Right ventricle myocardium superior (tissue), 1 donor: ENCODE data around the gene RBM20. TPM values are rescaled to one million over a fixed set of nuclear protein-coding genes. Genes with fewer than 3 reads are reported as not detected.
A peak's percentile ranks its signal among the peaks of the same experiment; 100 is the strongest.
"Not testable (repeated sequence)": the region's sequence is repeated elsewhere in the genome, so short reads cannot be mapped to it uniquely, and the experiment has no call there.

ENCODE experiments used
- ATAC-seq: fragments of 200-7000 bp; cut with Tn5 transposase; one replicate; pipeline ENCODE4 v1.9.1; 2020; ENCODE audit warnings: mild to moderate bottlenecking; ENCODE audit not compliant: poor library complexity
- DNase-seq: peaks from one replicate; pipeline ENCODE4 v3.0.0-alpha.2; 2020
- intact Hi-C: fragments of 100-400 bp; cut with DNase I; formaldehyde crosslinking; loops from one replicate; pipeline ENCODE4 v1.11.2; 2022
- long read RNA-seq: library from polyadenylated mRNA; unstranded; transcript quantifications from one replicate; pipeline ENCODE4 v2.0.0, GENCODE V29; 2021
- total RNA-seq: library from RNA; stranded (reverse); fragmentation: NEBNext Ultra II Directional; extraction: Animal tissue kit (Norgen Biotek cat#: 25700); gene quantifications from one replicate; pipeline ENCODE4 v1.2.1, GENCODE V29; 2021
- donor health status: DM: no; HTN: yes; CAD: no; lungs with severe emphysema.

RBM20 gene
- total RNA-seq: 103 TPM
- long read RNA-seq, full-length matches to known transcripts: 5 of 115 reads
- long read RNA-seq, partial matches to known transcripts: 94 of 115 reads
- long read RNA-seq, other reads (novel, unspliced or antisense): 16 of 115 reads

GRCh38 chr10:110643653-110644597, at the start of gene RBM20:
TSS of gene RBM20 (plus strand) at chr10:110644336. CDS start at chr10:110644455, 119 bp downstream.
- intact Hi-C loops: loop anchor here (5.0 kb wide), 1 partner anchor 38 kb away; no protein-coding TSS in a partner anchor
- DNase-seq (peak; percentile 79), ATAC-seq (peak; percentile 80)

DNA sequence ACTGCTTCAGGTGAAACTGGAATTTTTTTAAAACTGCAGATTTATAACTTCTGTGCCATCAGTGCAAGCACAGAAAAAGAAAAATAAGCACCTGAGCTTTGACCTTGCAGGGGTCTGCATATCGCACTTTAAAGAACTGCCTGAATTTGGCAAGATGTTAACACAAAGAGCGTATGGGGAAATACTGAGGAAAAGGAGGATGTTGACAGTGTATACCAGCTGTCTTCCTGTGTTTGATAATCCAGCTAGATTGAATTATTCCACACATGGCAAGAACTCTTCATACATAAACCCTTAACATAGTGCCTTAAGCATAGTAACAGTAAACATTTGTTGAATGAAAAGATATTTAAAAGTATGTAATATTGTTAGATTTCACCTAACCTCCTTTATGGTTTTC, 46.7 kb upstream of the RBM20 start:
- ATAC-seq (no peak), DNase-seq (no peak)
- intact Hi-C loops: loop anchor here (10.0 kb wide), 1 partner anchor 297 kb away; no protein-coding TSS in a partner anchor

GRCh38 chr10:110600487-110601101, 43.5 kb upstream of the RBM20 start:
- DNase-seq (no peak), ATAC-seq (no peak)
- intact Hi-C loops: no loop called here

- ATAC-seq (no peak), DNase-seq (no peak)
- intact Hi-C loops: no loop called here
These were observed 42.6 kb upstream of the RBM20 start for GRCh38 chr10:110601581-110601980.

- ATAC-seq (no peak), DNase-seq (no peak)
- intact Hi-C loops: no loop called here
These were observed 36.0 kb upstream of the RBM20 start for GRCh38 chr10:110608087-110608486.

DNA sequence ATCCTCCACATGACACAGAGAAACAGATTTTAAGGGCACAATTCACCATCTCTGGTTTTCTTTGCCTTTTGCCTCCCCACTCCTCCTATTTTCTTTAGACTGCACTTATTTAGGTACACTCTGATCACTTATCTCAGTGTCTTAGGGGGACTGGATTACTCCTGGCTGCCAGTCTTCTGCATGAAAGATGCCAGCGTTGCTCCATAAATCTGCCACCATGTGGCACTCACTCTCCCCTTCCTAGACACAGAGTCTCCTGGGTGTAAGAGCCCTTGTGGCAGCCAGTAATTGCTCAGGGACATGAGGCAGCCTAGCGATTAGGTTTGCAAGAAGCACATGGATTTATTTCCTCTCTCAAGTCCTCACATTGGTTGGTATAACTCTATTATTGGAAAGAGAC, 34.5 kb upstream of the RBM20 start:
- intact Hi-C loops: no loop called here
- DNase-seq (no peak), ATAC-seq (peak; percentile 88)

DNA sequence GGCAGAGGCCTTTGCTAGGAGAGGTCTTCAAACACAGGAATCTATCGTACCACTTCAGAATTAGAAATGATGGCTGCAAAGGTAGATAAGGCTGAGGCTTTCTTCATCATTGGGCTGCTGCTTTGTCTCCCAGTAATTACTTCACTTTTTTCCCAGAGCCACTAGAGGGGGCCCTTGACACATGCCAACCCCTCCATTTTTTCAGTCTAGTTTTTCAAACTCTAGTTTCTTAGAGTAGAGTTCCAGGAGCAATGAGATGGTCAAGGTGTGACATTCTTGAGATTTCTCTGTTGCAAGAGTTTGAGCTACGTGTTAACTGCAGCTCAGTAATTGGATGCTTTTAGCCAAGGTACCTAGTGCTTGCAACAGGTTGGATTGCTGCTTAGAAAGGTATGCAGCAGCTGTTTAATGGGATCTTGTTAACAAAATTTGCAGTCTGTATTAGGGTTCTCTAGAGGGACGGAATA, 33.8 kb upstream of the RBM20 start:
- intact Hi-C loops: no loop called here
- no peak for DNase-seq
- peak; percentile 75 for ATAC-seq

GRCh38 chr10:110610781-110611180, 33.4 kb upstream of the RBM20 start:
- intact Hi-C loops, ATAC-seq, DNase-seq: not testable (repeated sequence)

DNA sequence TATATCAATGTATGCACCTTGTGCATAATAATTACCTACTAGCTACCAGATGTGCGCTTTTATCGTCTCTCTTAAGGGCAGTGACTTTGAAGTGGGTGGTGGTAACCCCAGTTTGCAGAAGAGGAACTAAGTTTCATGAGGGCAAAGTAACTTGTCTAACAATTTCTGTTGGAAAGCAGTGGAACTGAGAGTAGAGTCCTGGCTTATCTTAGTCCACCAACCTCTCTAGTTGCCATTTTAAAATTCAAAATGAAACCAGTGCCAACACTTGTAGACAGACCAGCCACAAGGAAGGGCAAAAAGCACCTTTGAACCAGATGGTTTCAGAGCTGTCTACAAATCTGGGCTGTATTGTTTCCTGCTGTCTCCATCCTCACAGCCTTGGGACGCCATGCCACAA, 32.0 kb upstream of the RBM20 start:
- intact Hi-C loops: no loop called here
- DNase-seq: no peak
- ATAC-seq: no peak

GRCh38 chr10:110612629-110613028, 31.5 kb upstream of the RBM20 start:
- DNase-seq: no peak
- intact Hi-C loops: no loop called here
- no peak for ATAC-seq

DNA sequence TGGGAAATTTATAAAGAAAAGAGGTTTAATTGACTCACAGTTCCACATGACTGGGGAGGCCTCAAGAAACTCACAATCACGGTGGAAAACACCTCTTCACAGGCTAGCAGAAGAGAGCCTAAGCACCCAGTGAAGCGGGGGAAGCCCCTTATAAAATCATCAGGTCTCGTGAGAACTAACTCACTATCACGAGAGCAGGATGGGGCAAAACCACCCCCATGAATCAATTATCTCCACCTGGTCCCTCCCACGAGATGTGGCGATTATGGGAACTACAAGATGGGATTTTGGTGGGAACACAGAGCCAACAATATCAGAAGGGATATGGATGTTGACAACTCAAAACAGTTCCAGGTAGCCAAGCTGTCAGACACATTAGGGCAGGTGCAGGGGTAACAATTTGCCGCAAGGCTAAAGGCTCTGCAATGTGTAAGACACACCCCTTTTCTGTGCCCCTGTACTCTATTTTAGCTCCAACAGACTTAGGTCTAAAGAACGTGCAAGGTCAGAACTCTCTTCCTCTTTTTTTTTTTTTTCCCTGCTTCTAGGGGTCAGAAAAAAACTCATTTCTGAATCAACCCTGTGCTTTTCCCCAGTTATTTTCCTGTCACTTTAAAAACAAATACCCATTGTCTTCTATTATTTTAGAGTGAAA, 30.7 kb upstream of the RBM20 start:
- DNase-seq: no peak
- ATAC-seq: no peak
- intact Hi-C loops: no loop called here

DNA sequence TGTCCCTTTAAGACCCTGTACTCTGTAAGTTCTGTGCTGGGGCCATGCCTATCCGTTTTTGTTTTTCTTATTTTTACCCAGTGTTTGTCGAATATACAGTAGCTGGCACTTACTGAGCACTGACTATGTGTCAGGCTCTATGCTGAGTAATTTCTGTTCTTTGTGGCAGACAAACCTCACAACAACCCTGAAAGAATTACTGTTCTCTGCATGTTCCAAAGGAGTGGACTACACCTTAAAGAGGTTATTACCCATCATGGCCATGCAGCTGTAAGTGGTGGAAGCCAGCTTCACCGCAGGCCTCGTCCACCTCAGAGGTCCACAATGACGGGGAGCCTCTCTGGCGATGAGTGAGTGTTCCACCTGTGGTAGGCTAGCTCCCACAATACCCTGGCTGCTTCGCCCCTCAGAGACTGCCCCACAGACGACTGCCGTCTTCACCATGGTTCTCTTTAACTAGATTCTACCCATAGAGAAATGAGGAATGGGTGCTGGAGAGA, 30.1 kb upstream of the RBM20 start:
- DNase-seq: no peak
- intact Hi-C loops: no loop called here
- ATAC-seq: no peak

DNA sequence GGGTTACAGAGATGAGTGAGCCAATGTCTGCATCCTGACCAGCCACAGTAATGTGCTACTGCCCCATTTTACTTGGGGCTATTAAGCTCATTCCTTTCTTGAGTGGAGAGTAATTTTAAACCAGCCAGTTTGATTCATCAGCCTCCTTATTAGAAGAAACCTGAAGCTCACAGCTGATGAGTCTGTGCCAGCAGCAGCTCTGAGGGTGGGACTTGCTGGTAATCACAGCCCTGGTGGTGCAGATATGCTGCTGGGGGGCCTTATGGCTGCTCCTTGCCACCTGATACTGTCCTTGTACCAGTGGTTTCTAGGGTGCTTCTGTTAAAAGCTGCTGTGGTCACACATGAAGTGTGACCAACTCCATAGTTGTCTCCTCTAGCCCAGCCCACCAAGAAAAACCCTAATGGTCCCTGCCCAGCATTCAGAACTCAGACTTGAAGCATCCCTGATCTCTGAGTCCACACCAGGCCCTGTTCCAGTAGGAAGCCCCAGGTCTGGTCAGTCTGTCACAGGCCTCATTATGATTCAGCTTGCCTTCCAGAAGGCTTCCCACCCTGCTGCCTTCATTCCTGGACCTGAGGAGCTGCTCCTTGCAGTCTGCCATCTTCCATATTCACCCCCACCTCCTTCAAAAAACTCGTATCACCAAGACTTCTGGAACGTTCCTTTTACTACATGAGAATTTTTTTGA, 28.9 kb upstream of the RBM20 start:
- ATAC-seq (no peak), DNase-seq (no peak)
- intact Hi-C loops: no loop called here

DNA sequence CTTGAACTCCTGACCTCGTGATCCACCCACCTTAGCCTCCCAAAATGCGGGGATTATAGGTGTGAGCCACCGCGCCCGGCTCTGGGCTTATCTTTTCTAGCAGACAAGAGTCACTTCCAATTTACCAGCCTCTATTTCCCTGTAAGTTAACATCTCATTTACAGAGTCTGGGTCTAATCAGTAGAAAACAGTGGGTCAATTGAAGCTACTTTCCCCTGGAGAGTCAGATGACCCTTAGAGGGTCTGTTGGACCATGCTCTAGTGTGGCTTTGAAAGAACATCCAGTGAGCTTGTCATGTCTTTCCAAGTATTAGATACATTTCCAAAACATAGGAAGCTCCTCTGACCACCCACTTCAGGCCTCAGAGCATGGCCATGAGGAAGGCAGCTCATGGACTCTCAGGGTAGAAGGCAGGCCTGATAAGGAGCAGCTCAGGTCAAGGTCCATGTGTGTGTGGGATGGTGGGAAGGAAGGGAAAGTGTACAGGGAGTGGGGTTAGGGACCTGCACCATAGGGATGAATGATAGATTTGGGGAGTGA, 27.6 kb upstream of the RBM20 start:
- no peak for DNase-seq
- intact Hi-C loops: no loop called here
- ATAC-seq: no peak

GRCh38 chr10:110617425-110618229, 26.5 kb upstream of the RBM20 start:
- intact Hi-C loops: no loop called here
- ATAC-seq: peak; percentile 13

GRCh38 chr10:110618230-110618610, 25.9 kb upstream of the RBM20 start:
- intact Hi-C loops: no loop called here
- ATAC-seq (no peak), DNase-seq (no peak)

More at GRCh38 chr10:110617425-110618229, 26.5 kb upstream of the RBM20 start:
- no peak for DNase-seq
